Activated T-helper 9 cell treated with anti-CD3 and anti-CD28 coated beads, Interleukin-2, amount 50 U/mL, for 16 hours (primary cell): Measurements from ENCODE around the gene KRTAP5-11.
"Not testable (repeated sequence)": the region's sequence is repeated elsewhere in the genome, so short reads cannot be mapped to it uniquely, and the experiment has no call there.

ENCODE experiments used
- DNase-seq: peaks from one replicate; pipeline ENCODE4 v3.0.0-alpha.2; 2020; ENCODE audit warnings: low read depth

The KRTAP5-11 gene

GRCh38 chr11:71580057-71581003 is 2.3 kb downstream of the KRTAP5-11 start:
- no peak for DNase-seq

- DNase-seq: not testable (repeated sequence)
These were observed 3.2 kb downstream of the KRTAP5-11 start for GRCh38 chr11:71579513-71579912.

GRCh38 chr11:71577469-71578004 is 5.1 kb downstream of the KRTAP5-11 start:
- no peak for DNase-seq

- not testable (repeated sequence) for DNase-seq
These were observed 5.8 kb downstream of the KRTAP5-11 start for GRCh38 chr11:71576688-71577465.

- no peak for DNase-seq
These were observed 6.8 kb downstream of the KRTAP5-11 start for GRCh38 chr11:71575723-71576424.

- DNase-seq: no peak
These were observed 8.3 kb downstream of the KRTAP5-11 start for GRCh38 chr11:71574418-71574817.

- DNase-seq: no peak
These were observed 9.9 kb downstream of the KRTAP5-11 start for GRCh38 chr11:71572811-71573210.

- not testable (repeated sequence) for DNase-seq
These were observed 11.4 kb downstream of the KRTAP5-11 start for GRCh38 chr11:71571101-71571850.

GRCh38 chr11:71568704-71569349 is 13.8 kb downstream of the KRTAP5-11 start:
- no peak for DNase-seq

- not testable (repeated sequence) for DNase-seq
These were observed 15.0 kb downstream of the KRTAP5-11 start for GRCh38 chr11:71567633-71568032.

GRCh38 chr11:71566626-71567599 is 15.8 kb downstream of the KRTAP5-11 start:
- not testable (repeated sequence) for DNase-seq

GRCh38 chr11:71566081-71566620 is 16.5 kb downstream of the KRTAP5-11 start:
- no peak for DNase-seq

GRCh38 chr11:71565263-71565662 is 17.4 kb downstream of the KRTAP5-11 start, which contains the start of gene KRTAP5-10:
Gene KRTAP5-10, plus strand, starts transcription at chr11:71565563. Its CDS starts 25 bp downstream, at chr11:71565588.
- DNase-seq: no peak

GRCh38 chr11:71564430-71564829 is 18.2 kb downstream of the KRTAP5-11 start:
- no peak for DNase-seq

GRCh38 chr11:71563406-71563805 is 19.3 kb downstream of the KRTAP5-11 start:
- no peak for DNase-seq

GRCh38 chr11:71562120-71562519 is 20.6 kb downstream of the KRTAP5-11 start:
- DNase-seq: no peak

- DNase-seq: no peak
These were observed 23.7 kb downstream of the KRTAP5-11 start for GRCh38 chr11:71558996-71559395.

- DNase-seq: no peak
These were observed 25.4 kb downstream of the KRTAP5-11 start for GRCh38 chr11:71557257-71557656.

- no peak for DNase-seq
These were observed 26.7 kb downstream of the KRTAP5-11 start for GRCh38 chr11:71556018-71556417.
